HG02973 (cell line): ENCODE measurements around the gene RSU1.

Experiments used
- ATAC-seq: cut with Tn5 transposase; IDR thresholded peaks from one replicate; pipeline ENCODE4 v1.9.1; 2021; ENCODE audit warnings: moderate library complexity; ENCODE audit not compliant: unreplicated experiment

Gene RSU1

DNA sequence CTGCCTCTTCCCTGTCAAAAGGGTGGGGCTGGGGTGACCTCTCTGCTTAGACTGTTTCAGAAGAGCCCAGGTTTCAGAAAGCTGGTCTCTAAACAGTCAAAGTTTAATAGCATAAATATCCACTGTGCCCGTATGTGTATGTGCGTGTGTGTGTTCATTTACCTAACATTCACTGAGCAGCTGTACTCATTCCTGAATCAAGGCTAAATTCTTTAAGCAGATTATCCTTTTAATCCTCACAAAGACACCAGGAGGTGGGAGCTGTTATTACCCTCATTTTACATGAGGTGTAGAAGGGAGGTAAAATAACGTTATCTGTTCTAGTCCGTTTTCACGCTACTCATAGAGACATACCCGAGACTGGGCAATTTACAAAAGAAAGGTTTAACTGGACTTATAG is 72.2 kb downstream of the RSU1 start:
- ATAC-seq: no peak

DNA sequence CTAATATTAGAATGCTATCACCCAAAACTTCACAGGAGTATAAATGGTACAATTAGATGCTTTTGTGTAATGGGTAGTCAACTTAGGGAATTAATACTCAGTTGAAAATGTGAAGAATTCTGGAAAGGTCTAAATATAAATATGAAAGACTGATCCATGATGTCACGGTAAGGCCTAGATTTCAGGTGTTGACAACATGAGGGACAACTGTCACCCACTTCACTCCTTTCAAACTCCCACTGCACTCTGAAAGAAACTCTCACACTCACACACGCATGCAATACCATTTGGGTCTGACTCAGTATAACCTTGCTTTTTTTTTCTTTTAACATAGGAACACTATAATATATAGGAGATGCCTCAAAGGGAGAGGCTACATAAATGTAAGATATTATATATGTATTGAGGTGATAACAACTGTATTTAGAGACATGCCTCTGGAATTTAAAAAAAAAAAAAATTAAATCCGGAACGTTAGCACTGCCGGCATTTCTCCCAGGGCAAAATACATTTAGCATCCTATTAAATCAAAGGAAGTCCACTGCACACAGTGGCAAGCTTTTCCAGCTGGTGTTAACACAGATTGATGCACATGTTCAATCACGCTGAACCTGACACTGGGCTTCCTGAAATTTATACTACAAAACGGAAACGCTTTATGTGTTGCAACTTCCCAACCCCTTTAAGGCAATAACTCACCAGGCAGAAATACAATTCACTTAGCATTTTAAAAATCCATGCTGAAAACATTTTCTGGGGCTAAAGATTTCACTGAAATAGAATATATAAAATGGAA is 74.9 kb downstream of the RSU1 start:
- no peak for ATAC-seq

DNA sequence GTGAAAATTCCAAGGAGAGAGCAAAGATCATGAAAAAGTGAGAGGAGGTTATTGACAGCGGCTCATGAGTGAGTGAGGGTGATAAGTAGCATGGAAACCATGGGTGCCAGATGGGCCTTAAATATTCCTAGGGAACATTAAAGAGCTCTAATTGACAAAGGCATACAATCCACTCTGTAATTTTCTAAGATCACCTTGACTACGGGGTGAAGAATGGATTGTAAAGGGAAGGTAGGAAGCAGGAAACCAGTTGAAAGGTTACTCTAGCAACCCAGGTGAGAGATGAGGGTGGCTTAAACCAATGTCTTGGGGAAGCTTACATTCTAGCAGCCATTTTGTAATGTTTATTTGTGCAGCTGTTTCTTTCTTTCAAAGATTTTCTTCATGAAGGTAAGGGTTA is 75.7 kb downstream of the RSU1 start:
- ATAC-seq: no peak

DNA sequence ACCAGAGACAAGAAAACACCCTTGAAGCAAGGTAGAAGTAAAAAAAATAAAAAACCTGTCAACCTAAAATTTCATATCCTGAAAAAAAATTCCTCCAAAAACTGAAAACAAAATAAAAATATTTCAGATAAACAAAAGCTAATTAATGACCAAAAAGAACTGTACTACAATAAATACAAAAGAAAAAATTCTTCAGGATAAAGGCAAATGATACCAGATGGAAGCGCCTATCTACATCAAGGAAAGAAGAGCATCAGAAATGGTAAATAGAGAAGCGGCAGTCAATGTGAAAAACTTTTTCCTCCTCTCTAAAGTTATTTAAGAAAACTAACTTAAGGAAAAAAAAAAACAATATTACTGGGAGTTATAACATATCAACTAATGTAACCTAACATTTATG is 79.8 kb downstream of the RSU1 start:
- ATAC-seq: no peak

DNA sequence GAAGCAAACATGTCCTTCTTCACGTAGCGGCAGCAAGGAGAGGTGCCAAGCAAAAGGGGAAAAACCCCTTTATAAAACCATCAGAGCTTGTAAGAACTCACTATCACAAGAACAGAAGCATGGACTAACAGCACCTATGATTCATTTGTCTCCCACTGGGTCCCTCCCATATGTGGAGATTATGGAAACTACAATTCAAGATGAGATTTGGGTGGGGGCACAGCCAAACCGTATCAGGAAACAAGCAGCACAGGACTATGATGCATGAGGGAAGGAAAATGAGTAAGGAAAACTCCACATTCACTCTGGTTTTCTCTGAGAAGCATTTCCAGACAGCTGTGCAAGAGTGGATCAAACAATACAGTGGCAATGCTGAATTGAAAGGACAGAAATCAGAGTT is 81.6 kb downstream of the RSU1 start:
- no peak for ATAC-seq

DNA sequence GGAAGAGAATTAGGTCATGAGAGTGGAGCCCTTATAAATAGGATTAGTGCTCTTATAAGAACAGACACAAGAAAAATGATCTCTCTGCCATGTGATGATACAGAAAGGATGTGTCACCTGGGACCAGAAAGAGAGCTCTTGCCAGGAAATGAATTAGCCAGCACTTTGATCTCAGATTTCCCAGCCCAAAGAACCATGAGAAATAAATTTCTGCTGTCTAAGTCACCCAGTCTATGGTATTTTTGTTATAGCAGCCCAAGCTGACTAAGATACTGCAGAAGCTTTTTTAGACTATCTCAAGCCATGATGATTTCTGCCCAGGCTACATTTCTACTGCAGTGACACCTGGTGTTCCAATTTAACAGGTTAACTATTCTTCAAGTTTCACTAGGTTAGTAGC is 84.8 kb downstream of the RSU1 start:
- ATAC-seq: no peak

DNA sequence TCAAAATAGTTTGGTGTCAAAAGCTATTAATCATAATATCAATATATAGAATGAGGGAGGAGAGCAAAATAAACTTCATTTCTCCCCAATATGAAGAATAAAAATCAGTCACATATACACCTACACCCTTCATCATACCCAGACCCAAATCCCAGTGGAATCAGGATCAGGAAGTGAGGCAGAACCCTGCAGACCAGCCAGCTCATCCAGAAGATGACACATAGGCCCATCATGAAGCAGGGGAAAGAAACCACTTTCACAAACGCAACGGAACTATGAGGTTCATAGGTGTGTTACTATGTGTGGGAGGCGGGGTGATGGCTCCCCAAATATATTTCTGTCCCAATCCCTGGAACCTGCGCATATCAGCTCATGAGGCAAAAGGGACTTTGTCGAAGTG is 89.0 kb downstream of the RSU1 start:
- no peak for ATAC-seq

DNA sequence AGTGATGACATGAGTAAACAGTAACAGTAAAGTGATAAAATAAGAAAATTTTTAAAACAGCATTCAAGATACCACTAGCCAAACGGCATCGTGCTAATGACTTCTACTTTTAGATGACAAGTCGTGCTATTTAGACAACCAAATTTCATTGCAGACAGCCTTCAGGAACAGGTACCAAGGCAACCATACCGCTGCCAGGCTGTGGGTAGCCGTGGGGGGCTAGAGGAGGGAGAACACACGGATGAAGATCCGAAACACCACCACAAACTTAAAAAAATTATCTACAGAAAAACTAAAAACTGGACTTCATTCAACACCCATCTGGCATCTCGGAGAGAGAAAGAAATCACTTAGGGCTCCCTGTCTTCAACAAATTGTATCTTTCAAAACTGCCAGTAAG is 89.6 kb downstream of the RSU1 start:
- ATAC-seq: no peak

DNA sequence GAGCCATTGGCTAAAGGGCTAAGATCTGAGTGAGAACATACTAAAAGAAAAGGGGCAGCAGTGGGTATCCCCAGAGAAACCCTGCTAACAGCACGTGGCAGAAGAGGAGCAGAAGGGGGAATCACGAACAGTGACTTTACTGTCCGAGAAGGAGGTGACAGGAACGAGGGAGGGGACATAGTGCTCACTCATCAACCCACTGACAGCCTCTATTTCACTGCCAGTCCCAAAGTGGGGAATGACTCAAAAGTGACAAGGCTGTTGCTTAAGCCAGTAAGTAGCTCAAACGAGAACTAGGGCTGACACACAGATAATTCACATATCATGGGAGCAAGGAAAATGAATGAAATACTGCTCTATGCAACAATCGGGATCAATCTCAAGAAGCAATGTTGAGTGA is 92.7 kb downstream of the RSU1 start:
- no peak for ATAC-seq

DNA sequence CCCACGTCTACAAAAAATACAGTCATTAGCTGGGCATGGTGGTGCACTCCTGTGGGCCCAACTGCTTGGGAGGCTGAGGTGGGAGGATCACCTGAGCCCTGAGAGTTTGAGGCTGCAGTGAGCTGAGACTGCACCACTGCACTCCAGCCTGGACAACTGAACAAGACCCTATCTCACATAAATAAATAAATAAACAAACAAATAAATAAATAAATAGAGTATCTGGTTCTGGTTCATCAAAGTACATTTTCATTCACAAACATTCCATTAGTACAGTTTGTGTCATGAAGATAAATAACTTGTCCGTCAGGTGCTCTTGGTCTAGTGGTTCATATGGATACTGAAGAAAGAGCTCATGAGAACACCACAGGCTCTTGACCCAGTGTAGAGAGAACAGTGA is 96.4 kb downstream of the RSU1 start:
- no peak for ATAC-seq

DNA sequence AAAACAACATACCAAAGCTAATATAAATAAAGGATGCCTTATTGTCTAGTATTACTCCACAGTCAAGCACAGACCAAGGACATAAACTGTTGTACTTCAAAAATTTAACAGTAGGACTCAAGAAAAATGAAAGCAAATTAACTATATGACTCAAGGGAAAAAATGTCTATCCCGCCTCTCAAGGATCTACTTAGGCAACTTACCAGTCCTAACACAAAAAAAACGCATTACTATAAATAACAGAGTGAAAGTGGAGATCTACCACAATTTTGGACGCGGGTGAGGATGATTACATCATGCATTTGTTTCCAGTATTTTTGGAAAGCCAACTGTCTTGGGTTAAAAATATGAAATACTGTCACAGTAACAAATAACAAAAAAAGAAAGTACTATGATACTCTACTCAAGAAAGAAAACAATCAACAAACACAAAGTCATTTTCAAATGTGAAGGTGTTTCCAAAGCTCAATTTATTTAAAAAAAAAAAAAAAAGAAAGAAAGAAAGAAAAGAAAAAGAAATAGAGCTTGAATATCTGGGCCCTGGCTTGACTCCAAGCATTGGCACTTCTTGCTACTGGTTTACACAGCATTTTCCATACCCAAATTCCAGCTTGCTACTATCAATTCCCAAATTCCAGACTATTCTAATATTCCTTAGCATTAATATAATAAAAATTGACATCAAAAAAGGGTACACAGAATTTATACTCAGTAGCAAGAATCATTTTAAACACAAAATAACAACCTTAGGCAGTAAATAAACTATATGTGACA is 99.4 kb downstream of the RSU1 start:
- ATAC-seq: no peak

DNA sequence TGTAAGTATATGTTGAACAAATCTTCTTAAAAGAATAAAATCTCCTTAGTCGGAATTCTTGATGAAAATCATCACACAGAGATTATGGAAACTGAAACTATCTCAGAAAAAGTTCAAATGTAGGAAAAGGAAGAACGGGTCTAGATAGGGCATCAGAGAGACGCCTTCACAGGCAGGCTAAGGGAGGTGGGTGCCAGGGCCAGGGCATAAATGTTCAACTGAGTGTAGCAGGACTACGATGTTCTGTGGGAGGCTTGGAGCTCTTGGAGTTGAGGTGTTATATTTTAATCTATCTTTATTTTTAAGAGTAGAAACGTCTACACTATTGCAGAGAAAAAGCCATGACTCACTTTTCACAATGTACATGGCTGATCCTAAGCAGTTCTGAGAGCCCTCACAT is 101.2 kb downstream of the RSU1 start:
- no peak for ATAC-seq

DNA sequence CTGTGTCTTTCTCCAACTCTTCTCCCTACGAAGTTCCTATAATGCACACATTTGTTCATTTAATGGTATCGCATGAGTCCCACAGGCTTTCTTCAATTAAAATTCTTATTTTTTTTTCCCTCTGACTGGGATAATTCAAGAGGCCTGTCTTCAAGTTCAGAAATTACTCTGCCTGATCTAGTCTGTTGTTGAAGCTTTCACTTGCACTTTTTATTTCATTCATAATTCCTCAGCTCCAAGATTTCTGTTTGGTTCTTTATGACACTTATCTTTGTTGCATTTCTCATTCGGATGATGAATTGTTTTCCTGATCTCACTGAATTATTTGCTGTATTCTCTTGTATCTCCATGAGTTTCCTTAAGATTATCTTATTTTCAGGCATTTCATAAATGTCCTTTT is 103.9 kb downstream of the RSU1 start:
- ATAC-seq: no peak

DNA sequence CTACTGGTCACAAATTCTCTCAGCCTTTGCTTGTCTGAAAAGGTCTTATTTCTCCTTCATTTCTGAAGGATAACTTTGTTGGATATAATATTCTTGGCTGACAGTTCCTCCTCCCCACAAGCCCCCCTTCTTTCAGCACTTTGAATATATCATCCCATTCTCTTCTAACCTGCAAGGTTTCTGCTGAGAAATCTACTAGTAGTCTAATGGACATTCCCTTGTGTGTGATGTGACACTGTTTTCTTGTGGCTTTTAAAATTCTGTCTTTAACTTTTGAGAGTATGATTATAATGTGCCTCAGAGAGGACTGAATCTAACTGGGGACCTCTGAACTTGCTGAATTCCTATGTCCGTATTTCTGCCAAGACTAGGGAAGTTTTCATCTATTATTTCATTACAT is 104.3 kb downstream of the RSU1 start:
- no peak for ATAC-seq

DNA sequence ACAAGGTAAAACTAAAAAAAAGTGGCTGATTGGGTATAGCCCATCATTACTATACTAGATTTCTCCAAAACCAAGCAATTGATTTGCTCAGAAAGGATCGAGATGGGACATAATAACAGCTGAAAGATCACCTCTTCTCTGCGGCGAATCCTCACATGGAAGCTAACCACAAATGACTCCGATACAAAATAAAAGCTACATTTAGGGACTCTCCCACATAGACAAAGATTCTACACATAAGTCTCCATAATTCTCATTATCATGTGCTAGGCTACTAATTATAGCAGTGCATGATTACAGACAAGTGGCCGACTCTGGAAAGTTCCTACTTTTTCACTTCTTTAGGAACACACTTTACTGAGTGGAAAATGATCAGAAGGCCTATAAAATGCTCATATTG is 116.9 kb downstream of the RSU1 start:
- no peak for ATAC-seq

DNA sequence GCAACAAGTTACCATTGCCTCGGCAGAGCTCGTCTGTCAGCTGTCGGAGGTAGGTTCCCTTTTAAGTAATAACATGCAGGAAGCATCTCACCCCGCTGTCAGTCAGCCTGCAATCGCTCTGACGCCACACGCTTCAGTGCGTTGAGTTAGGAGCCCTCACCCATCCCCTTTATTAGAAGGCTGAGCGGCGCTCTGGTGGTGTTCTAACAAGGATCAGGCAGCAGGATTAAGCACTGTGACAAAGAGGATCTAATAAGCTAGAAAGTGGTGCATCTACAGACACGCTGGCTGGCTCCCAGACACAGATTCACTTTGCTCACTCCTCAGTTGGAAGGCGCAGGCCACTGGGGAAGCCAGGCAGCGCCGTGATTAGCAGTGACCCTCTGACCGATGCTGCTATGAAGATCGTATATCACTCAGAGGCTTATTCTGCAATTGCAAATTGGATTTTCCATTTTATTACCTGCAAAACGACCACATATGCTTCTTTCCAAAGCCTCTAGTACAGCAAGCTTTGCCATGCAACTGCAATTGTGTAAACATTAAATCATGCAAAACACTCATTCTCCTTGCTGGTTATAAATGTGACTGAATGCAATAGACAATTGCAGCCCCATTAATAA is 117.7 kb downstream of the RSU1 start:
- ATAC-seq: no peak

DNA sequence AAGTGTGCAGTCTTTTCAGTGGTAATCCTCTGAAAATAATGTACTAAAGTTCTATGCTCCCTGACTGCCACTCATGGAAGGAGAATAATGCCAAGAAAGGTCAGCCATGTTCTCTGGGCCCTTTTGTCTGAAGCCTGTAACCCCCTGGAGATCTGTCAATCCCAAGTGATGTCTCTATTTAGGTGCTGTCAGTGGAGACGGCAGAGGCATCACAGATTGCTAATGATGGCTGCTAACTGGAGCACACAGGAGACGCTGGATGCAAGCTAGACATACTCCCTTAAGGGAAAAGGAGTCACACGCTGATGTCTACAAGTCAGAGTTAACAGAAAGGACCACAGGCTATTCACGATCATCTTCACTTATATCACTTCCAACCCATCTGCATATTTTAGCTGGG is 118.8 kb downstream of the RSU1 start:
- ATAC-seq: no peak

DNA sequence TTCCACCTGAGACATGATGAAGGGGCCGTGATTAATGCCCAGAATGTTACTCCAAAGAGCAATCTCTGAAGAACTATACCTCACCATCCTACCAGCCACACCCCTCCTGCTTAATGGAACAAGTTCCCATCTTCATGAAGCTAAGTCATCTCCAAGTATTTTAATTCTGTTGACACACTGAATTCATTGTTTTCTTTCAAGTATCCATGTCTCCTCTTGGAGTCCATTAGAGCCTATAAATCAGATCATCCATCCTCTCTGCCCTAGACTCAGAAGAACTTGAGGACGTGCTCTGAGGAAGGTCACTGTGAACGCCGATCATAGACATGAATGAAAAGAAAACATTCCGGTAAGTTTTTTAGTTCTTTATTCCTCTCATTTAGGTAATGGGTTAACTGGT is 126.8 kb downstream of the RSU1 start:
- ATAC-seq: no peak

DNA sequence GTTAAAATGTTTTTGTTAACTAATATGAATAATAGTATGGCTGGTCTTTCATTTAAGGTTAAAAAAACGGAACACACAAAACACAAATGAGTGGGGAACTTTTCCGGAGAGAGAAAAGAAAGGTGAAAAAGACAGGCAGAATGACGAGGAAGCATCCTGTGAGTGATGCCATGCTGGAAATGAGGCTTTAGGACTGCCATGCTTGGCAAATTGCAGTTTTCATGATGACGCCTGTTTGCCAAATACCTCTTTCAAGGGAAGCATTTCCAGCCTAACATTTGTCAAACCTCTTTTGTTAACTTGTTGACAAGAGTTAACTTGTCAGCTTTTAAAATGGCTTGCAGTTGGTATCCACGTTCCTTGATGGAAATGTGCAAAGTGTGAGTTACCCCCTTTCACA is 127.5 kb downstream of the RSU1 start:
- no peak for ATAC-seq

DNA sequence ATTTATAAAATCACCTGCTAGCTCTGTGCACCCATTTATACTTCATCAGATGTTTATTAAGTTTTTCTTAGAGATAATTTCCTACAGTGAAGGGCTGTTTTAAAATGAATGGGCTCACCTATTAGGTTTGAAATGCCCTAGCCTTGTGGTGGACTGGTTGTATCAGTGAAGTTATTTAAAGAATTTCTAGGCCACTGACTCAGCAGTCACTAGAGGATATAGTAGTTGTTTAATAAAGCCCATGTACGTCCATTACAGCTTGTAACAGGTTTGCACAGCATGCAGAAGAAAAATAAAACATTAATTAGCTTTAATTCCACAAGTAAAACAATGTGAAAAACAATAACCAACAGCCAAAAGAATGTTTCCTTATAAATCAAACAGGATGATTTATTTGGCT is 128.0 kb downstream of the RSU1 start:
- ATAC-seq: no peak

DNA sequence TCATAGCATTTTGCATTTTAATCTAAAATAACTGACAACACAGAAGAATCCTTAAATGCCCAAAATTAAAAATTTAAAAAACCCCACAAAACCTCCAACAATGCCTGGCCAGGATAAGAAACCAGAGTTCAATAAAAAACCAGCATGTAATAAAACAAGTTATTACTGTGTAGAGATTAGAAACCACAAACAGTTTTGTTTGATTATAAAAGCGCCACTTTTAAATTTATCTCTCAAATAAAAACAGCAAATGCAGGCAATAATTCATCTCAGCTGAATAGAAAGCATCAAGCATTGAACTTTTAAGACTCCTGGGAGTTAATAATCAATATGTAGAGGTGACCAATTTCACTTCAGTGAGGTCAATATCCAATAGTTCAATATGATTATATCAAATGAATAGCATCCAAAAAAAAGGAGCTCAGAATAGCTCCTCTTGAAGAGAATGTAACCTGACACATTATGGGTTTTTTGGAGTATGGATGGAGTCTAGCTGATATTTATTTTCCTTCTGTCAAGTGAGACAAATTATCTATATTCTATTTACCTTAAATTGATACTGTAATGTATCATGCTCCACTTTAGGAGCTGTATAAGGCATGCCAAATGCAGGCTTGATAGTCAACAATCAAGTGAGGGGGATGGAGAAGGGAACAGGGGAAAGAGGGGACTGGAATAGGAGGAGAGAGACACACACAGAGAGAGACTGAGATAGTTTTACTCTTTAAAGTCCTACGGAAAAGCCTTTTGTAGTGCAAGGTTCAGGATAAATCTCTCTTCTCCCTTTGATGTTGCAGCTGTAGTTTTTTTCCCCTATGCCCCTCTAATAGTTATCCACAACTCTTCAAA is 130.9 kb downstream of the RSU1 start:
- ATAC-seq: no peak
